Caco-2 (cell line): ENCODE data around the gene GSK3B. TPM values are rescaled to one million over a fixed set of nuclear protein-coding genes. Genes with fewer than 3 reads are reported as not detected.

Source experiments
- BruUV-seq: library from RNA; stranded (reverse); fragments of 400-500 nt; replicated peaks from 2 replicates; lab custom pipeline; 2021; lab: Mats Ljungman, UMichigan
- CTCF ChIA-PET: fragments of 300-600 bp; sonication (Branson Sonifier 250); formaldehyde crosslinking; loops from one replicate; lab custom pipeline; 2022; ENCODE audit warnings: antibody characterized with exemption; lab: Charles Lee
- POLR2A ChIA-PET: fragments of 300-600 bp; sonication (Branson Sonifier 250); formaldehyde crosslinking; loops from one replicate; lab custom pipeline; 2022; ENCODE audit warnings: antibody characterized with exemption; lab: Charles Lee
- DNase-seq, 2 experiments: peaks; one replicate each; pipeline versions ENCODE4 v3.0.0 to v3.0.0-alpha.2; 2020 to 2022
- H3K27me3 ChIP-seq: replicated peaks from 2 replicates; pipeline ENCODE4 v1.6.0; 2011; ENCODE audit warnings: low read length; ENCODE audit not compliant: control insufficient read depth, insufficient read depth
- H3K36me3 ChIP-seq: 2 replicates; pipeline ENCODE4 v1.5.1; 2011; ENCODE audit warnings: low read length; ENCODE audit not compliant: control insufficient read depth, insufficient read depth
- H3K4me1 ChIP-seq: fragments of 250-450 bp; sonication (Bioruptor Pico); 2 replicates; pipeline ENCODE4 v1.5.1; 2020; ENCODE audit warnings: mild to moderate bottlenecking
- H3K4me3 ChIP-seq: 2 replicates; pipeline ENCODE4 v1.5.1; 2011; ENCODE audit warnings: low read depth, mild to moderate bottlenecking, control low read depth, low read length
- H3K9me3 ChIP-seq: fragments of 250-450 bp; sonication (Bioruptor Pico); 2 replicates; pipeline ENCODE4 v1.5.1; 2020; ENCODE audit warnings: mild to moderate bottlenecking, moderate library complexity
- H3K27ac Mint-ChIP-seq: one replicate; pipeline ENCODE4 v1.8.0; 2022; ENCODE audit warnings: mixed read lengths; ENCODE audit not compliant: unreplicated experiment
- H3K27me3 Mint-ChIP-seq: one replicate; pipeline ENCODE4 v1.8.0; 2022; ENCODE audit warnings: mixed read lengths; ENCODE audit not compliant: insufficient read depth, unreplicated experiment
- H3K36me3 Mint-ChIP-seq: one replicate; pipeline ENCODE4 v1.8.0; 2022; ENCODE audit warnings: mild to moderate bottlenecking, mixed read lengths; ENCODE audit not compliant: insufficient read depth, unreplicated experiment
- H3K4me1 Mint-ChIP-seq: one replicate; pipeline ENCODE4 v1.8.0; 2022; ENCODE audit warnings: low read depth, mixed read lengths; ENCODE audit not compliant: unreplicated experiment
- H3K4me3 Mint-ChIP-seq: one replicate; pipeline ENCODE4 v1.8.0; 2022; ENCODE audit warnings: mild to moderate bottlenecking, moderate library complexity, mixed read lengths; ENCODE audit not compliant: unreplicated experiment
- H3K9me3 Mint-ChIP-seq: one replicate; pipeline ENCODE4 v1.8.0; 2022; ENCODE audit warnings: mixed read lengths; ENCODE audit not compliant: unreplicated experiment
- intact Hi-C: fragments of 100-400 bp; cut with micrococcal nuclease; formaldehyde crosslinking; loops from one replicate; pipeline ENCODE4 v1.10.0; 2022; ENCODE audit not compliant: unreplicated experiment
- total RNA-seq: library from RNA; stranded (reverse); gene quantifications from 2 replicates; pipeline ENCODE4 v1.2.3, GENCODE V29; 2022
- TF ChIP-seq, protein P1 (sequence below), 2 experiments: fragments of 200-600 bp in 1 of 2; IDR thresholded peaks; 1 replicate in 1 of 2; 2 replicates in 1 of 2; pipeline versions ENCODE4 v1.5.1 to v1.8.0; 2011 to 2022; ENCODE audit warnings: antibody characterized with exemption in 1 of 2, control low read depth in 1 of 2, inconsistent platforms in 1 of 2, low read depth in 1 of 2, low read length in 1 of 2, mild to moderate bottlenecking in 1 of 2, moderate library complexity in 1 of 2; ENCODE audit not compliant: insufficient read depth in 1 of 2, severe bottlenecking in 1 of 2, unreplicated experiment in 1 of 2

Gene GSK3B
- total RNA-seq, 1 experiment from 2014 or later = 55.2 TPM

DNA sequence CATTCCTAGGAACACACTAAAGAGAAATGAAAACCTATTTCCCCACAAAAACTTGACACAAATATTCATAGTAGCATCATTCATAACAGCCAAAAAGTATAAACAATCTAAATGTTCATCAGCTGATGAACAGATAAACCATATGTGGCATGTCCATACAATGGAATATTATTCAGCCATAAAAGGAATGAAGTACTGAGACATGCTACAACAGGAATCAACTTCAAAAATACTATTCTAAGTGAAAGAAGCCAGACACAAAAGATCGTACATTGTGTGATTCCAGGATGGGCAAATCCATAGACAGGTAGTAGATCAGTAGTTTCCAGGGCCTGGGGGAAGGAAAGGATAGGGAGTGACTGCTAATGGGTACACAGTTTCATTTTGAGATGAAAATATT, 118.0 kb downstream of the GSK3B start:
- DNase-seq = no peak
- peaks cover 6% of the 10 kb centered on the region for H3K36me3 Mint-ChIP-seq
- intact Hi-C loops = no loop called here
- no TSS peak for BruUV-seq
- CTCF ChIA-PET = no interaction called here
- no peak overlapping the region for H3K4me3 ChIP-seq
- no peak overlapping the region for H3K27ac Mint-ChIP-seq
- TF ChIP-seq, protein P1, sequence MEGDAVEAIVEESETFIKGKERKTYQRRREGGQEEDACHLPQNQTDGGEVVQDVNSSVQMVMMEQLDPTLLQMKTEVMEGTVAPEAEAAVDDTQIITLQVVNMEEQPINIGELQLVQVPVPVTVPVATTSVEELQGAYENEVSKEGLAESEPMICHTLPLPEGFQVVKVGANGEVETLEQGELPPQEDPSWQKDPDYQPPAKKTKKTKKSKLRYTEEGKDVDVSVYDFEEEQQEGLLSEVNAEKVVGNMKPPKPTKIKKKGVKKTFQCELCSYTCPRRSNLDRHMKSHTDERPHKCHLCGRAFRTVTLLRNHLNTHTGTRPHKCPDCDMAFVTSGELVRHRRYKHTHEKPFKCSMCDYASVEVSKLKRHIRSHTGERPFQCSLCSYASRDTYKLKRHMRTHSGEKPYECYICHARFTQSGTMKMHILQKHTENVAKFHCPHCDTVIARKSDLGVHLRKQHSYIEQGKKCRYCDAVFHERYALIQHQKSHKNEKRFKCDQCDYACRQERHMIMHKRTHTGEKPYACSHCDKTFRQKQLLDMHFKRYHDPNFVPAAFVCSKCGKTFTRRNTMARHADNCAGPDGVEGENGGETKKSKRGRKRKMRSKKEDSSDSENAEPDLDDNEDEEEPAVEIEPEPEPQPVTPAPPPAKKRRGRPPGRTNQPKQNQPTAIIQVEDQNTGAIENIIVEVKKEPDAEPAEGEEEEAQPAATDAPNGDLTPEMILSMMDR (IDR thresholded peaks at IDR 0.05; ENCODE audit: insufficient read depth in 1 of 2, low read depth in 1 of 2, low read length in 1 of 2, severe bottlenecking in 1 of 2, unreplicated experiment in 1 of 2) = no peak
- H3K9me3 ChIP-seq = no peaks in the 10 kb centered on the region
- H3K27me3 Mint-ChIP-seq = no peaks in the 10 kb centered on the region
- no peak overlapping the region for H3K4me3 Mint-ChIP-seq
- no peaks in the 10 kb centered on the region for H3K27me3 ChIP-seq
- no peaks in the 10 kb centered on the region for H3K36me3 ChIP-seq
- peaks cover 20% of the 10 kb centered on the region for H3K4me1 Mint-ChIP-seq
- H3K4me1 ChIP-seq = peaks cover 22% of the 10 kb centered on the region; the same call in 1 of the 2 replicates
- peaks cover 8% of the 10 kb centered on the region for H3K9me3 Mint-ChIP-seq
- POLR2A ChIA-PET = no interaction called here

DNA sequence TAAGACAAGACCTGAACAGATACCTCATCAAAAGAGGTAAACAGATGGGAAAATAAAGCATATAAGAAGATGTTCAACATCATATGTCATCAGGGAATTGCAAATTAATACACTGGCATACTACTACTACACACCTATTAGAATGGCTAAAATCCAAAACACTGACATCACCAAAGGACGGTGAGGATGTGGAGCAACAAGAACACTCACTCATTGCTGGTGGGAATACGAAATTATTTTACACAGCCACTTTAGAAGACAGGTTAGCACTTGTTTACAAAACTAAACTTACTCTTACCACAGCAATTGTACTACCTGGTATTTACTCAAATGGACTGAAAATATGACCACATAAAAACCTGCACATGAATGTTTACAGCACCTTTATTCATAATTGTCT, 119.6 kb downstream of the GSK3B start:
- no peak overlapping the region for H3K4me3 Mint-ChIP-seq

GRCh38 chr3:119973018-119973646, 121.1 kb downstream of the GSK3B start:
- BruUV-seq = no TSS peak
- peaks cover 25% of the 10 kb centered on the region; the same call in 1 of the 2 replicates for H3K4me1 ChIP-seq
- no peak for DNase-seq
- intact Hi-C loops = no loop called here
- H3K27ac Mint-ChIP-seq = peak overlapping the region; percentile 75
- no peaks in the 10 kb centered on the region for H3K27me3 Mint-ChIP-seq
- H3K9me3 Mint-ChIP-seq = peaks cover 8% of the 10 kb centered on the region
- peaks cover 13% of the 10 kb centered on the region for H3K4me1 Mint-ChIP-seq
- no peak overlapping the region for H3K4me3 ChIP-seq
- H3K27me3 ChIP-seq = no peaks in the 10 kb centered on the region
- no peaks in the 10 kb centered on the region for H3K36me3 ChIP-seq
- CTCF ChIA-PET = no interaction called here
- no peaks in the 10 kb centered on the region for H3K9me3 ChIP-seq
- TF ChIP-seq, protein P1 (IDR thresholded peaks at IDR 0.05; ENCODE audit: insufficient read depth in 1 of 2, low read depth in 1 of 2, low read length in 1 of 2, severe bottlenecking in 1 of 2, unreplicated experiment in 1 of 2) = no peak
- peaks cover 17% of the 10 kb centered on the region for H3K36me3 Mint-ChIP-seq
- POLR2A ChIA-PET = no interaction called here
- H3K4me3 Mint-ChIP-seq = no peak overlapping the region

More for the DNA sequence above, 119.6 kb downstream of the GSK3B start:
- BruUV-seq = no TSS peak
- intact Hi-C loops = no loop called here
- H3K27me3 ChIP-seq = no peaks in the 10 kb centered on the region
- no peak overlapping the region for H3K4me3 ChIP-seq
- H3K9me3 Mint-ChIP-seq = peaks cover 8% of the 10 kb centered on the region
- no peaks in the 10 kb centered on the region for H3K36me3 ChIP-seq
- TF ChIP-seq, protein P1 (IDR thresholded peaks at IDR 0.05; ENCODE audit: insufficient read depth in 1 of 2, low read depth in 1 of 2, low read length in 1 of 2, severe bottlenecking in 1 of 2, unreplicated experiment in 1 of 2) = no peak
- no peak overlapping the region for H3K27ac Mint-ChIP-seq
- no peak for DNase-seq
- no peaks in the 10 kb centered on the region for H3K27me3 Mint-ChIP-seq
- H3K4me1 ChIP-seq = peaks cover 25% of the 10 kb centered on the region; the same call in 1 of the 2 replicates
- ChIA-PET POLR2A (no interaction called here), CTCF (no interaction called here)
- peaks cover 20% of the 10 kb centered on the region for H3K4me1 Mint-ChIP-seq
- H3K9me3 ChIP-seq = no peaks in the 10 kb centered on the region
- peaks cover 13% of the 10 kb centered on the region for H3K36me3 Mint-ChIP-seq
